K562 (cell line): Measurements from ENCODE around the gene LAMA5. TPM values are rescaled to one million over a fixed set of nuclear protein-coding genes. Genes with fewer than 3 reads are reported as not detected.

Experiments used
- ATAC-seq: fragments of 200-7000 bp; cut with Tn5 transposase; 3 replicates; pipeline ENCODE4 v1.9.1; 2020; ENCODE audit warnings: moderate library complexity
- BruUV-seq: library from RNA; stranded (reverse); fragments of 400-500 nt; replicated peaks from 2 replicates; lab custom pipeline; 2021; lab: Mats Ljungman, UMichigan
- CTCF ChIA-PET: fragments of 300-600 bp; formaldehyde crosslinking; extraction: SDS; loops from one replicate; lab custom pipeline; 2021; ENCODE audit warnings: low intra/inter-chr PET ratio; lab: Yijun Ruan, JAX
- POLR2A ChIA-PET: fragments of 300-600, 350-650 bp; sonication (Branson Sonifier 250); formaldehyde crosslinking; extraction: SDS; loops from one replicate; lab custom pipeline; 2021; ENCODE audit warnings: antibody characterized with exemption, inconsistent platforms; lab: Yijun Ruan, JAX
- DNase-seq, 4 experiments: peaks; one replicate each; pipeline versions ENCODE4 v3.0.0 to v3.0.0-alpha.2; 2011 to 2018; ENCODE audit warnings: low spot score in 3 of 4, mixed read lengths in 3 of 4; ENCODE audit errors: extremely low read depth in 1 of 4
- FAIRE-seq: peaks from 2 replicates; lab custom pipeline; 2011; peaks lifted over from hg19 to GRCh38; lab: Jason Lieb, UNC
- H2AFZ ChIP-seq: 2 replicates; pipeline ENCODE4 v1.6.0; 2011; ENCODE audit warnings: low read depth, low read length, control low read depth, inconsistent platforms
- H3K27ac ChIP-seq: fragments of 200-600 bp; 3 replicates; pipeline ENCODE4 v1.8.0; 2011; ENCODE audit warnings: low read depth, mild to moderate bottlenecking, control low read depth, inconsistent platforms, low read length, moderate library complexity, mixed read lengths; ENCODE audit errors: extremely low read depth
- H3K27me3 ChIP-seq, 2 experiments: fragments of 300-600 bp in 1 of 2; 2 replicates in 1 of 2; 3 replicates in 1 of 2; pipeline versions ENCODE4 v1.6.0 to v1.8.0; 2011; ENCODE audit warnings: inconsistent platforms in 2 of 2, low read length in 2 of 2, mild to moderate bottlenecking in 1 of 2, mixed read lengths in 1 of 2, moderate library complexity in 1 of 2; ENCODE audit not compliant: control insufficient read depth in 2 of 2, insufficient read depth in 2 of 2
- H3K36me3 ChIP-seq: fragments of 300-600 bp; 3 replicates; pipeline ENCODE4 v1.8.0; 2011; ENCODE audit warnings: mild to moderate bottlenecking, low read length, inconsistent platforms; ENCODE audit not compliant: control insufficient read depth, insufficient read depth
- H3K4me1 ChIP-seq, 2 experiments: fragments of 200-600 bp in 1 of 2; replicated peaks in 1 of 2; 2 replicates in 1 of 2; 3 replicates in 1 of 2; pipeline versions ENCODE4 v1.5.1 to v1.8.0; 2011; ENCODE audit warnings: inconsistent platforms in 2 of 2, low read length in 2 of 2, mild to moderate bottlenecking in 1 of 2, mixed read lengths in 1 of 2, moderate library complexity in 1 of 2; ENCODE audit not compliant: control insufficient read depth in 2 of 2, insufficient read depth in 2 of 2
- H3K4me2 ChIP-seq: 2 replicates; pipeline ENCODE4 v1.6.1; 2011; ENCODE audit warnings: low read length, control low read depth, inconsistent platforms, mixed read lengths; ENCODE audit not compliant: insufficient read depth
- H3K4me3 ChIP-seq: fragments of 200-600 bp; sonication (generic), shearing (Covaris generic); 2 replicates; pipeline ENCODE4 v1.5.1; 2016; ENCODE audit warnings: control low read depth, inconsistent platforms
- H3K79me2 ChIP-seq: fragments of 200-600 bp; 3 replicates; pipeline ENCODE4 v1.8.0; 2011; ENCODE audit warnings: low read length, inconsistent platforms; ENCODE audit not compliant: control insufficient read depth, insufficient read depth
- H3K9ac ChIP-seq, 2 experiments: 2 replicates each; pipeline versions ENCODE4 v1.6.0 to v1.6.1; 2011; ENCODE audit warnings: low read depth in 2 of 2, low read length in 2 of 2, control low read depth in 1 of 2, inconsistent platforms in 1 of 2, mild to moderate bottlenecking in 1 of 2, mixed read lengths in 1 of 2; ENCODE audit not compliant: insufficient read depth in 1 of 2
- H3K9me1 ChIP-seq: one replicate; pipeline ENCODE4 v1.6.0; 2011; ENCODE audit warnings: inconsistent platforms, mild to moderate bottlenecking, low read length, moderate library complexity; ENCODE audit not compliant: control insufficient read depth, insufficient read depth
- H3K9me3 ChIP-seq: replicated peaks from 2 replicates; pipeline ENCODE4 v1.5.1; 2011; ENCODE audit warnings: low read depth, low read length, inconsistent platforms; ENCODE audit not compliant: control insufficient read depth, insufficient read depth
- H4K20me1 ChIP-seq: replicated peaks from 2 replicates; pipeline ENCODE4 v1.6.1; 2011; ENCODE audit warnings: low read length, inconsistent platforms, mixed read lengths; ENCODE audit not compliant: control insufficient read depth, insufficient read depth
- CGGBP1 ChIP-seq: fragments of 250-450 bp; sonication (Bioruptor Pico); IDR thresholded peaks from 2 replicates; pipeline ENCODE4 v1.9.0; 2021; ENCODE audit warnings: mild to moderate bottlenecking
- POLR2G ChIP-seq: fragments of 200-400 bp; formaldehyde crosslinking; IDR thresholded peaks from 2 replicates; pipeline ENCODE4 v1.6.1; 2017; ENCODE audit warnings: low read depth, mild to moderate bottlenecking, antibody characterized with exemption, low read length, moderate library complexity
- ZBTB8A ChIP-seq: fragments of 450-650 bp; IDR thresholded peaks from 2 replicates; pipeline ENCODE4 v1.6.1; 2018; ENCODE audit warnings: mild to moderate bottlenecking, moderate library complexity; ENCODE audit not compliant: partially characterized antibody
- ZNF165 ChIP-seq: fragments of 250-450 bp; sonication (Bioruptor Pico); IDR thresholded peaks from 2 replicates; pipeline ENCODE4 v1.4.0; 2020; ENCODE audit warnings: borderline replicate concordance
- ZNF449 ChIP-seq: fragments of 250-450 bp; sonication (Bioruptor Pico); IDR thresholded peaks from 2 replicates; pipeline ENCODE4 v1.8.0; 2022; ENCODE audit warnings: moderate library complexity, mild to moderate bottlenecking, inconsistent platforms
- WGBS: fragments of 100-300 bp; shearing (Covaris generic); methylation state at CpG from one replicate; pipeline ENCODE4 v1.1.6; 2016; ENCODE audit warnings: low coverage, mixed read lengths; ENCODE audit not compliant: insufficient coverage; ENCODE audit errors: missing lambda C conversion rate; 5-methylcytosine and 5-hydroxymethylcytosine counted together
- in situ Hi-C: fragments of 300-500 bp; cut with MboI; formaldehyde crosslinking; loops from 4 replicates; pipeline ENCODE4 v1.15.0; 2018; ENCODE audit warnings: inconsistent platforms, mixed read lengths
- intact Hi-C: fragments of 100-400 bp; cut with micrococcal nuclease; formaldehyde crosslinking; loops from 2 replicates; pipeline ENCODE4 v1.14.2; 2022
- polyA plus RNA-seq, 8 experiments: library from polyadenylated mRNA; depleted of rRNA in 4 of 8; stranded (reverse) in 5 of 8; unstranded in 3 of 8; fragments of >200 nt; fragmentation: Nextera tagmentation in 2 of 8; fragmentation: Illumina TruSeq in 1 of 8; extraction: Ambion mirVana in 2 of 8; extraction: Trizol in 1 of 8; gene quantifications; 2 replicates each; pipeline versions ENCODE4 v1.2.1 to v1.2.3, GENCODE V29; 2011 to 2014; ENCODE audit warnings: inconsistent platforms in 1 of 8, missing spikeins in 1 of 8
- total RNA-seq, 7 experiments: library from RNA; depleted of rRNA in 6 of 7; stranded (reverse); fragments of >200 nt in 6 of 7; fragmentation: Illumina TruSeq in 2 of 7; extraction: Trizol in 2 of 7; gene quantifications; 2 replicates each; pipeline versions ENCODE4 v1.2.1 to v1.2.3, GENCODE V29; 2011 to 2021; ENCODE audit warnings: low replicate concordance in 1 of 7

The LAMA5 gene
- total and polyA plus RNA-seq, 9 of the 15 experiments (the other 6 are each of a cell fraction or from before 2014, with no cell fraction given) = 0.31 to 101 (median 7.8) TPM

DNA sequence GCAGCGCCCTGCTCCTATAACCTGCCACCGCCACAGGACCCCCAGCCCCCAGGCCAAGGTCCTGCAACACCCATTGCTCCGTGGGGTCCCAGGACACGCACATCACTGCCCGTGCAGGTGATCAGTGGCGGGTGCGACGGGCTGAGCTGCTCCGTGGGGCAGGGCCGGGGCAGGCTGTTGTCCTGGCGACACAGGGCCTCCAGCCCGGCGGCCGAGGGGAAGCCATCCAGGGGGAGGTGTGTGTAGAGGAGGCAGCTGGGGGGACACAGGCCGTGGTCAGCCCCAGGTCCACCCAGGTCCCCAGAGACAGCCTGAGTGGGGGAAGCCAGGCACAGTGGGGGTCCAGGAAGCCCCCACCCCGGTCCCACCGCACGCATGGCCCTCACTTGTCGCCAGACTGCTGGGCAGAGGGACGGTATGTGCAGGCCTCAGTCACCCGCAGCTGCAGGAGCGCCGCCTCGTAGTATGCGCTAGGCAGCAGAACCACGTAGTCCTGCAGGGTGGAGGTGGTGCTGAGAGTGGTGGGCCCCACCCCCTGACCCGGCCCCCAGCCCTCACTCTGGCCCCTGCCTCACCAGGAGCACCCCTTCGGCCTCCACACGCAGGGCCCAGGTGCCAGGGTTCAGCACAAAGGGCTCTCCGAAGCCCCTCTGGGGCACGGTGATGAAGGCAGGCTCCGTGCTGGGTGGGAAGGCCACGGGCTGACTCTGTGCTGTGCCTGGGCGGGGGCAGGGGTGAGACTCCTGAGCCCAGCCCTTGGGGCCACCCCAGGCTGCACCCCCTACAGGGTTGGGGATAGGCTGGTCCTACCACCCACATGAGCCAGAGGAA lies 33.9 kb downstream of the LAMA5 start (continued):
- TF ChIP-seq ZNF449 (CRISPR knock-in tag) (no peak), ZBTB8A (no peak), ZNF165 (CRISPR knock-in tag) (no peak)

GRCh38 chr20:62332421-62332820 lies 34.7 kb downstream of the LAMA5 start:
- H3K4me3 ChIP-seq = no peak overlapping the region
- no peak overlapping the region for H3K27ac ChIP-seq
- no peak overlapping the region for H2AFZ ChIP-seq
- H3K9me3 ChIP-seq = no peaks in the 10 kb centered on the region
- ATAC-seq (no peak), DNase-seq (no peak)
- in situ Hi-C loops (no loop called here), intact Hi-C loops (no loop called here)
- H4K20me1 ChIP-seq = no peaks in the 10 kb centered on the region
- H3K4me1 ChIP-seq = peaks cover 0 to 25% of the 10 kb centered on the region in 2 experiments; a peak in 1 of 5 replicates
- POLR2A ChIA-PET = interaction anchor here (0.6 kb wide), 1 partner anchor 249 kb away, joined by 3 read pairs; no protein-coding TSS in a partner anchor
- H3K9me1 ChIP-seq = no peaks in the 10 kb centered on the region
- peaks cover 94% of the 10 kb centered on the region; the same call in 2 of the 3 replicates for H3K36me3 ChIP-seq
- no peak overlapping the region for H3K4me2 ChIP-seq
- no peaks in the 10 kb centered on the region for H3K27me3 ChIP-seq
- BruUV-seq = no TSS peak
- TF ChIP-seq CGGBP1 = no peak
- peak; percentile 26; the same call in 1 of the 2 replicates for TF ChIP-seq POLR2G
- TF ChIP-seq, all 486 proteins: peak for 1
- 95% methylated on average over 4 of the region's 16 CpGs for WGBS
- H3K79me2 ChIP-seq = no peaks in the 10 kb centered on the region
- no peak for FAIRE-seq
- no peak overlapping the region for H3K9ac ChIP-seq
- CTCF ChIA-PET = no interaction called here
